Measurements from ENCODE around the gene STARD10. TPM values are rescaled to one million over a fixed set of nuclear protein-coding genes. Genes with fewer than 3 reads are reported as not detected.

STARD10 gene
- total RNA-seq, 1 donor from 2014 or later, result 28.2 TPM

- Histone ChIP-seq H3K9ac (ENCODE audit: low read depth in 1 of 3, low read length in 3 of 3) (no peak overlapping the region), H3K4me3 (ENCODE audit: low read length in 3 of 3) (no peak overlapping the region), H3K9me3 (ENCODE audit: control insufficient read depth in 3 of 3, low read length in 3 of 3) (no peaks in the 10 kb centered on the region), H3K4me1 (ENCODE audit: control insufficient read depth in 3 of 3, insufficient read depth in 3 of 3, low read length in 3 of 3) (peaks cover 27 to 69% (median 46%) of the 10 kb centered on the region in 3 donors), H3K36me3 (ENCODE audit: control insufficient read depth in 3 of 3, insufficient read depth in 3 of 3, low read length in 3 of 3) (peaks cover 0 to 2% (median 0%) of the 10 kb centered on the region in 3 donors), H3K27me3 (ENCODE audit: control insufficient read depth in 3 of 3, insufficient read depth in 3 of 3, low read length in 3 of 3) (no peaks in the 10 kb centered on the region), H3K27ac (ENCODE audit: low read depth, low read length) (no peak overlapping the region)
These were observed 18.3 kb downstream of the STARD10 start for GRCh38 chr11:72775288-72776110.

DNA sequence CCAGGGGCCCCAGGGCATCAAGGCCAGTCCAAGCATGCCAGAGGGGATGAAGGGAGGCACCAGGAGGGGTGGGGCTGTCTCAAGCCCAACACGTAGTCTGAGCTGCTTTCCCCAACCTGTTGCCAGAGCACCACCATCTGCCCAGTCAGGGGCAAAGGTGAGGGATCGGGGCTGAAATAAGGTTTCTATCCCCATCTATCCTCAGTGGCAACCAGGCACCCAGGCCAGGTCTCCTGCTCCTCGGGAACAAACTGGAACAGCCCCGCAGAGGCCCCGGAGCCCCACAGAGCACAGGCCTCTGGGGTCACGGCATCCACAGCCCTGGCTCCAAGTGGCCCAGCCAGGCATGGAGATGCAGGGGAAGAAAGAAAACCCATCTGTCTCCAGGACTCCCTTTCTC, 19.3 kb downstream of the STARD10 start:
- Histone ChIP-seq H3K9ac (ENCODE audit: low read depth in 1 of 3, low read length in 3 of 3) (peak overlapping the region in 1 of 3 donors; percentile 65), H3K4me3 (ENCODE audit: low read length in 3 of 3) (no peak overlapping the region), H3K27ac (ENCODE audit: low read depth, low read length) (peak overlapping the region; percentile 67), H3K27me3 (ENCODE audit: control insufficient read depth in 3 of 3, insufficient read depth in 3 of 3, low read length in 3 of 3) (no peaks in the 10 kb centered on the region), H3K36me3 (ENCODE audit: control insufficient read depth in 3 of 3, insufficient read depth in 3 of 3, low read length in 3 of 3) (peaks cover 0 to 2% (median 0%) of the 10 kb centered on the region in 3 donors), H3K4me1 (ENCODE audit: control insufficient read depth in 3 of 3, insufficient read depth in 3 of 3, low read length in 3 of 3) (peaks cover 27 to 59% (median 40%) of the 10 kb centered on the region in 3 donors), H3K9me3 (ENCODE audit: control insufficient read depth in 3 of 3, low read length in 3 of 3) (no peaks in the 10 kb centered on the region)

DNA sequence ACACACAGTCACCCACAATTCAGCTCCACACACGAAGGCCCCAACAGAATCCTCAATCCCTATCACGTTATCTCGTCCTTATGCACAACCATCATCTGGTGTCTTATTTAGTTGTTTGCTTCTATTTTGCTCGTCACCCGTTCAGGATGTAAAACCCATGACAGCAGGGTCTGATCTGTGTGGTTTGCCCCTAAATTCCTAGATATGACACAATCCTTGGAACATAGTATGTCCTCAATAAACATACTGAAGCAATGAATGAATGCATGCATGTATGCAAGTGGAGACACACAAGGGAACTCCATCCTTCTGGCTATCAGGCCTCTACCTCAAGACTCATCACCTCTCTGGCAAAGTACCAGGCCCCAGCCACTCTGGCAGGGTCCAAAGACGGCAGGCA, 20.2 kb downstream of the STARD10 start:
- Histone ChIP-seq H3K4me1 (ENCODE audit: control insufficient read depth in 3 of 3, insufficient read depth in 3 of 3, low read length in 3 of 3) (peaks cover 27 to 57% (median 36%) of the 10 kb centered on the region in 3 donors), H3K4me3 (ENCODE audit: low read length in 3 of 3) (peak overlapping the region in 1 of 3 donors; percentile 29), H3K36me3 (ENCODE audit: control insufficient read depth in 3 of 3, insufficient read depth in 3 of 3, low read length in 3 of 3) (peaks cover 0 to 2% (median 0%) of the 10 kb centered on the region in 3 donors)

DNA sequence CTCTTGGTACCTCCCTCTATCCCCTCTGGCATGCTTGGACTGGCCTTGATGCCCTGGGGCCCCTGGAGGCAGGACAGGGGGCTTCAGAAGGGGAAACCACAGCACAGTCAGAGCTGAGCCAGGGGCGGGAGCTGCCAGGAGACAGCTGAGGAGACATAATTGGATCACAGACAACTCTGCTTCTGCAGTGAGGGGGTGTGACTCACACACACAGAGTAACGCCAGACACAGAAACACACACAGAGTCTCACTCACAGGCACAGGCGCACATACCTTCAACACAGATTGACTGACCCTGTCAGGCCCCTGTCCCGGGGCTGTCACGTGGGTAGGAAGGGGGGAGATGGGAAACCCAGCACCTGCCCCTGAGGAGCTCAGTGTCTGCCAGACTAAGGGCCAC, 20.6 kb downstream of the STARD10 start:
- H3K4me3 ChIP-seq (ENCODE audit: low read length in 3 of 3), result peak overlapping the region in 1 of 3 donors; percentile 29
- no peaks in the 10 kb centered on the region for H3K9me3 ChIP-seq (ENCODE audit: control insufficient read depth in 3 of 3, low read length in 3 of 3)
- peak overlapping the region; percentile 67 for H3K27ac ChIP-seq (ENCODE audit: low read depth, low read length)
- H3K27me3 ChIP-seq (ENCODE audit: control insufficient read depth in 3 of 3, insufficient read depth in 3 of 3, low read length in 3 of 3), result no peaks in the 10 kb centered on the region
- H3K4me1 ChIP-seq (ENCODE audit: control insufficient read depth in 3 of 3, insufficient read depth in 3 of 3, low read length in 3 of 3), result peaks cover 27 to 54% (median 36%) of the 10 kb centered on the region in 3 donors
- H3K36me3 ChIP-seq (ENCODE audit: control insufficient read depth in 3 of 3, insufficient read depth in 3 of 3, low read length in 3 of 3), result no peaks in the 10 kb centered on the region
- peak overlapping the region in 2 of 3 donors; percentile 28 to 65 for H3K9ac ChIP-seq (ENCODE audit: low read depth in 1 of 3, low read length in 3 of 3)

More for the DNA sequence above, 20.2 kb downstream of the STARD10 start:
- H3K27ac ChIP-seq (ENCODE audit: low read depth, low read length), result peak overlapping the region; percentile 67
- H3K27me3 ChIP-seq (ENCODE audit: control insufficient read depth in 3 of 3, insufficient read depth in 3 of 3, low read length in 3 of 3), result no peaks in the 10 kb centered on the region
- H3K9ac ChIP-seq (ENCODE audit: low read depth in 1 of 3, low read length in 3 of 3), result peak overlapping the region in 2 of 3 donors; percentile 28 to 65
- no peaks in the 10 kb centered on the region for H3K9me3 ChIP-seq (ENCODE audit: control insufficient read depth in 3 of 3, low read length in 3 of 3)

DNA sequence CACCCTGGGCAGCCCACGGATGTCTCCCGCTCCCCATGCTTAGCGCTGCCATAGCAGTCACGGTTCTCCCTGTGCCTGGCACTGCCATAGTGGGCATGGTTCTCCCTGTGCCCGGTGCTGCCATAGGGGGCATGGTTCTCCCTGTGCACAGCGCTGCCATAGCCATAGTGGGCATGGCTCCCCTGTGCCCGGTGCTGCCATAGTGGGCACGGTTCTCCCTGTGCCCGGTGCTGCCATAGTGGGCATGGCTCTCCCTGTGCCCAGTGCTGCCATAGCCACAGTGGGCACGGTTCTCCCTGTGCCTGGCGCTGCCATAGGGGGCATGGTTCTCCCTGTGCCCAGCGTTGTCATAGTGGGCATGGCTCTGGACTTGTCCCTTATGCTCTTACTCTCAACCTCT, 21.8 kb downstream of the STARD10 start:
- Histone ChIP-seq H3K27ac (ENCODE audit: low read depth, low read length) (no peak overlapping the region), H3K4me3 (ENCODE audit: low read length in 3 of 3) (no peak overlapping the region), H3K27me3 (ENCODE audit: control insufficient read depth in 3 of 3, insufficient read depth in 3 of 3, low read length in 3 of 3) (no peaks in the 10 kb centered on the region), H3K4me1 (ENCODE audit: control insufficient read depth in 3 of 3, insufficient read depth in 3 of 3, low read length in 3 of 3) (peaks cover 20 to 41% (median 29%) of the 10 kb centered on the region in 3 donors), H3K9me3 (ENCODE audit: control insufficient read depth in 3 of 3, low read length in 3 of 3) (no peaks in the 10 kb centered on the region), H3K9ac (ENCODE audit: low read depth in 1 of 3, low read length in 3 of 3) (no peak overlapping the region), H3K36me3 (ENCODE audit: control insufficient read depth in 3 of 3, insufficient read depth in 3 of 3, low read length in 3 of 3) (no peaks in the 10 kb centered on the region)

DNA sequence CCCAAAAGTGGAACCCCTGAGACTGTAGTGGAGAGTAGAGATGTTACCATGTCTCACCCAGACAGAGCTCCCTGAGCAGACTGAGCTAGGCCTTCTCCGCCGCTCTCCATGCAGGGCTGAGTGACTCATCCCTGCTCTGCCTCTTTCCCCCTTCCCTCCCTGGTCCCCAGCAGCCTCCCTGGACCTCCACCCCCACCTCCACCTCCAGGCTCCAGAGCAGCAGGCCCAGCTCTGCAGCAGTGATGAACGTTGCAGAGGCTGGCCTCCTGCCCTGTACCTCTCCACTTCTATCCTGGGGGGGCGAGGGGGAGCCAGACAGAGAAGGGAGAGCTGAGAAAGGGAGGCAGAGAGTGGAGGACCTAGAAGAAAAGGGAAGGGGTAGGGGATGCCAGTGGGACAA, 22.3 kb downstream of the STARD10 start:
- Histone ChIP-seq H3K27me3 (ENCODE audit: control insufficient read depth in 3 of 3, insufficient read depth in 3 of 3, low read length in 3 of 3) (no peaks in the 10 kb centered on the region), H3K4me3 (ENCODE audit: low read length in 3 of 3) (no peak overlapping the region), H3K9ac (ENCODE audit: low read depth in 1 of 3, low read length in 3 of 3) (no peak overlapping the region), H3K27ac (ENCODE audit: low read depth, low read length) (no peak overlapping the region), H3K4me1 (ENCODE audit: control insufficient read depth in 3 of 3, insufficient read depth in 3 of 3, low read length in 3 of 3) (peaks cover 15 to 36% (median 23%) of the 10 kb centered on the region in 3 donors), H3K9me3 (ENCODE audit: control insufficient read depth in 3 of 3, low read length in 3 of 3) (no peaks in the 10 kb centered on the region), H3K36me3 (ENCODE audit: control insufficient read depth in 3 of 3, insufficient read depth in 3 of 3, low read length in 3 of 3) (no peaks in the 10 kb centered on the region)

DNA sequence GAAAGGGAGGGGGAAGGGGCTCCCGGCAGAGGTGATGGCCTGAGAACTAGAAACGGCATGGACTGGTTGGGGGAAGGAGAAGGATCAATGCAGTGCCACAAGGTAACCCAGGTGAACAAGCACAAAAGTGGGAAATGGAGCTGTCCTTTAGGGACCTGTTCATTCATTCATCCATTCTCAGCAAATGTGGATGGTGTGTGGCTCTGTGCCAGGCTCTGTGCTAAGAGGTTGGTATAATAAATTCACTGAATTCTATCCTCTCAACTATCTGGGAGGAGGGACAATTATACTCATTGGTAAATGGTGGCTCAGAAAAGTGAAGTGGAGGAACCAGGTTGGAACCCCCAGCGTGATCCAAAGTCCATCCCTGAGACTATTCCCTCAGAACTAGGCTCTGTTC, 23.0 kb downstream of the STARD10 start:
- no peaks in the 10 kb centered on the region for H3K27me3 ChIP-seq (ENCODE audit: control insufficient read depth in 3 of 3, insufficient read depth in 3 of 3, low read length in 3 of 3)
- H3K9me3 ChIP-seq (ENCODE audit: control insufficient read depth in 3 of 3, low read length in 3 of 3), result no peaks in the 10 kb centered on the region
- H3K4me3 ChIP-seq (ENCODE audit: low read length in 3 of 3), result no peak overlapping the region
- no peaks in the 10 kb centered on the region for H3K36me3 ChIP-seq (ENCODE audit: control insufficient read depth in 3 of 3, insufficient read depth in 3 of 3, low read length in 3 of 3)
- H3K4me1 ChIP-seq (ENCODE audit: control insufficient read depth in 3 of 3, insufficient read depth in 3 of 3, low read length in 3 of 3), result peaks cover 15 to 29% (median 19%) of the 10 kb centered on the region in 3 donors
- no peak overlapping the region for H3K27ac ChIP-seq (ENCODE audit: low read depth, low read length)
- H3K9ac ChIP-seq (ENCODE audit: low read depth in 1 of 3, low read length in 3 of 3), result no peak overlapping the region

GRCh38 chr11:72769680-72770079, 24.2 kb downstream of the STARD10 start:
- Histone ChIP-seq H3K27me3 (ENCODE audit: control insufficient read depth in 3 of 3, insufficient read depth in 3 of 3, low read length in 3 of 3) (no peaks in the 10 kb centered on the region), H3K36me3 (ENCODE audit: control insufficient read depth in 3 of 3, insufficient read depth in 3 of 3, low read length in 3 of 3) (no peaks in the 10 kb centered on the region), H3K4me1 (ENCODE audit: control insufficient read depth in 3 of 3, insufficient read depth in 3 of 3, low read length in 3 of 3) (peaks cover 15 to 29% (median 19%) of the 10 kb centered on the region in 3 donors), H3K9me3 (ENCODE audit: control insufficient read depth in 3 of 3, low read length in 3 of 3) (no peaks in the 10 kb centered on the region), H3K27ac (ENCODE audit: low read depth, low read length) (no peak overlapping the region), H3K4me3 (ENCODE audit: low read length in 3 of 3) (no peak overlapping the region), H3K9ac (ENCODE audit: low read depth in 1 of 3, low read length in 3 of 3) (no peak overlapping the region)

GRCh38 chr11:72768581-72768980, 25.3 kb downstream of the STARD10 start:
- H3K36me3 ChIP-seq (ENCODE audit: control insufficient read depth in 3 of 3, insufficient read depth in 3 of 3, low read length in 3 of 3), result no peaks in the 10 kb centered on the region
- no peak overlapping the region for H3K9ac ChIP-seq (ENCODE audit: low read depth in 1 of 3, low read length in 3 of 3)
- H3K9me3 ChIP-seq (ENCODE audit: control insufficient read depth in 3 of 3, low read length in 3 of 3), result no peaks in the 10 kb centered on the region
- H3K4me3 ChIP-seq (ENCODE audit: low read length in 3 of 3), result no peak overlapping the region
- no peaks in the 10 kb centered on the region for H3K27me3 ChIP-seq (ENCODE audit: control insufficient read depth in 3 of 3, insufficient read depth in 3 of 3, low read length in 3 of 3)
- H3K27ac ChIP-seq (ENCODE audit: low read depth, low read length), result no peak overlapping the region
- H3K4me1 ChIP-seq (ENCODE audit: control insufficient read depth in 3 of 3, insufficient read depth in 3 of 3, low read length in 3 of 3), result peaks cover 11 to 21% (median 17%) of the 10 kb centered on the region in 3 donors
